Breast epithelium (tissue), 4 donors: Measurements from ENCODE around the gene KRTAP9-7. TPM values are rescaled to one million over a fixed set of nuclear protein-coding genes. Genes with fewer than 3 reads are reported as not detected.

Experiments
- DNase-seq, 2 donors: peaks; one replicate each; pipeline ENCODE4 v3.0.0-alpha.2; 2019; ENCODE audit warnings: low spot score in 2 of 2
- H3K27ac ChIP-seq, 2 donors: fragments of 200-600 bp; sonication (generic) in 1 of 2; one replicate each; pipeline ENCODE4 v1.5.1; 2016 to 2019; ENCODE audit warnings: mild to moderate bottlenecking in 1 of 2
- H3K27me3 ChIP-seq, 2 donors: fragments of 200-600 bp; sonication (generic) in 1 of 2; one replicate each; pipeline versions ENCODE4 v1.5.1 to v1.6.0; 2017 to 2019; ENCODE audit warnings: control low read depth in 1 of 2, mild to moderate bottlenecking in 1 of 2
- H3K36me3 ChIP-seq: fragments of 200-600 bp; one replicate; pipeline ENCODE4 v1.5.1; 2019
- H3K4me1 ChIP-seq, 2 donors: fragments of 200-600 bp; sonication (generic); one replicate each; pipeline ENCODE4 v1.5.1; 2016 to 2019; ENCODE audit warnings: control low read depth in 1 of 2
- H3K4me3 ChIP-seq, 3 donors: fragments of 200-600 bp; sonication (generic); 1 replicate in 2 of 3; 2 replicates in 1 of 3; pipeline ENCODE4 v1.5.1; 2016 to 2019; ENCODE audit warnings: mild to moderate bottlenecking in 3 of 3, moderate library complexity in 2 of 3
- H3K9me3 ChIP-seq, 2 donors: fragments of 200-600 bp; sonication (generic) in 1 of 2; one replicate each; pipeline ENCODE4 v1.5.1; 2016 to 2019; ENCODE audit warnings: control low read depth in 1 of 2
- POLR2A ChIP-seq: fragments of 450-650 bp; IDR thresholded peaks from one replicate; pipeline ENCODE4 v1.6.1; 2016; ENCODE audit warnings: antibody characterized with exemption, mild to moderate bottlenecking, moderate library complexity
- POLR2AphosphoS5 ChIP-seq, 3 donors: sonication (generic); formaldehyde crosslinking; IDR thresholded peaks; one replicate each; pipeline ENCODE4 v1.6.1; 2017; ENCODE audit warnings: antibody characterized with exemption in 3 of 3
- intact Hi-C: fragments of 100-400 bp; cut with DNase I; formaldehyde crosslinking; loops from one replicate; pipeline ENCODE4 v1.15.1; 2023; ENCODE audit warnings: low total_unique reads
- total RNA-seq, 3 donors: library from RNA; depleted of rRNA; stranded (reverse); fragments of >200 nt; gene quantifications; one replicate each; pipeline ENCODE4 v1.1.0, GENCODE V29; 2016
- TF ChIP-seq, protein P1 (sequence below), 3 donors: fragments of 450-650 bp; IDR thresholded peaks; one replicate each; pipeline ENCODE4 v1.5.1; 2016 to 2017; ENCODE audit warnings: antibody characterized with exemption in 3 of 3, mild to moderate bottlenecking in 3 of 3, moderate library complexity in 3 of 3

KRTAP9-7 gene
- total RNA-seq, 3 donors from 2014 or later = not detected

DNA sequence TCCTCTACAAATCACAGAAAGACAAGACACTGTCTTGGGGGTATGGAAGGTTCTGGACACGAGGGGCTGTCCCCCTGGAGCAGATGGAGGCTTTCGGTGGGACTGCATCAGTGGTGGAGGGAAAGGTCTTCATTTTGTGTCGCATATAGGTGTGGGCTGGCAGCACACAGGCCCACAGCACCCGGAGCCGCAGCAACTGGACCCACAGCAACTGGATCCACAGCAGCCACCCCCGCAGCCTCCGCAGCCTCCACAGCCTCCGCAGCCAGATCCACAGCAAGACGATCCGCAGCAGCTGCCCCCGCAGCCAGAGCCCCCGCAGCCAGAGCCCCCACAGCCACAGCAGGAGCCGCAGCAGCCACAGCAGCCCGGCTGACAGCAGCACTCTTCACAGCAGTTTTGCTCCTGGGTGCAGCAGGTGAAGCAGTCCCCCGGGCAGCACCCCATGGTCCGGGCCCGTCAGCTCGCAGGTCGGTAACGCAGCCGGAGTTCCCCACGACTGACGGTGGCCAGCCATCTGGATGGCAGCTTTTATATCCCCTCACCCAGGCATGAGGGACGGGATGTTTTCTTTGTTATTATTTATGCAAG, 39.8 kb downstream of the KRTAP9-7 start, which contains the start of gene KRTAP17-1:
KRTAP17-1 (minus strand) TSS at position 507 of the 591 bp plus-strand sequence; CDS start at position 447, 60 bp downstream.
- Histone ChIP-seq H3K4me3 (no peak within 1 kb of the TSS), H3K9me3 (peaks cover 0 to 7% of the 10 kb centered on the region in 2 donors), H3K4me1 (no peaks in the 10 kb centered on the region), H3K27me3 (no peaks in the 10 kb centered on the region), H3K36me3 (no peaks in the 10 kb centered on the region), H3K27ac (no peak within 1 kb of the TSS)
- DNase-seq = no peak
- intact Hi-C loops = no loop called here
- TF ChIP-seq, protein P1, sequence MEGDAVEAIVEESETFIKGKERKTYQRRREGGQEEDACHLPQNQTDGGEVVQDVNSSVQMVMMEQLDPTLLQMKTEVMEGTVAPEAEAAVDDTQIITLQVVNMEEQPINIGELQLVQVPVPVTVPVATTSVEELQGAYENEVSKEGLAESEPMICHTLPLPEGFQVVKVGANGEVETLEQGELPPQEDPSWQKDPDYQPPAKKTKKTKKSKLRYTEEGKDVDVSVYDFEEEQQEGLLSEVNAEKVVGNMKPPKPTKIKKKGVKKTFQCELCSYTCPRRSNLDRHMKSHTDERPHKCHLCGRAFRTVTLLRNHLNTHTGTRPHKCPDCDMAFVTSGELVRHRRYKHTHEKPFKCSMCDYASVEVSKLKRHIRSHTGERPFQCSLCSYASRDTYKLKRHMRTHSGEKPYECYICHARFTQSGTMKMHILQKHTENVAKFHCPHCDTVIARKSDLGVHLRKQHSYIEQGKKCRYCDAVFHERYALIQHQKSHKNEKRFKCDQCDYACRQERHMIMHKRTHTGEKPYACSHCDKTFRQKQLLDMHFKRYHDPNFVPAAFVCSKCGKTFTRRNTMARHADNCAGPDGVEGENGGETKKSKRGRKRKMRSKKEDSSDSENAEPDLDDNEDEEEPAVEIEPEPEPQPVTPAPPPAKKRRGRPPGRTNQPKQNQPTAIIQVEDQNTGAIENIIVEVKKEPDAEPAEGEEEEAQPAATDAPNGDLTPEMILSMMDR (IDR thresholded peaks at IDR 0.05) = no peak
- TF ChIP-seq POLR2AphosphoS5 (IDR thresholded peaks at IDR 0.05) = no peak
- no peak for TF ChIP-seq POLR2A

DNA sequence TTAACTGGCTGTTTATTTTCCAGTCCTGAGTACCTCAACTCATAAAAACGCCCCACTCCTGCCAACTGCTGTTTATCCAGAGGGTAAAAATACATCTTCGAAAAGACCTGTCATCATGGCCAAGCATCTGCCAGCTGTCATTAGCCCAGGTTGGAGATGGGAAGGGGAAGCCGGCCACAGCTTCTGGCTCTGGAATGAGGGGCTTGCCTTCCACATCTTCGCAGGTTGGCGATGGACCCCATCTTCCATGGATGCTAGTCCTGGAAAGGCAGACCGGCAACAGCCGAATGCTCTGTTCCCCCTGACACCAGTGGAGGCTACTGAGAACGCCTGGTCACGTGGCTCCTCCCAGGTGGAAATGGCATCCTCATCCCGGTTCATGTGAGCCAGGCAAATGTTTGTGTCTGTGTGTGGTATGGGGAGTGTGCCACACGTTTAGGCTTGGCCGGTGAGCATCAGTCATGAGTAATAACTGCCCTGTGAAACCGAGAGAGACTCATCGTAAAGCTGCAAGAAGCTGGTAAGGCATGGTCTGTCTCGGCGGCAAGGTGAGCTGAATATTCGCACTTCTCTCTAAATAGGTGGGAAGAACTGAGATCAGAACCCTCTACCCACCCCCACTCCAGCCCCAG, 40.4 kb downstream of the KRTAP9-7 start:
- no peak for DNase-seq
- Histone ChIP-seq H3K27me3 (no peaks in the 10 kb centered on the region), H3K36me3 (no peaks in the 10 kb centered on the region), H3K27ac (no peak overlapping the region), H3K4me1 (no peaks in the 10 kb centered on the region), H3K9me3 (peaks cover 0 to 13% of the 10 kb centered on the region in 2 donors), H3K4me3 (no peak overlapping the region)
- TF ChIP-seq POLR2AphosphoS5 (IDR thresholded peaks at IDR 0.05) (no peak), POLR2A (no peak)
- TF ChIP-seq, protein P1 (IDR thresholded peaks at IDR 0.05) = no peak
- intact Hi-C loops = no loop called here

DNA sequence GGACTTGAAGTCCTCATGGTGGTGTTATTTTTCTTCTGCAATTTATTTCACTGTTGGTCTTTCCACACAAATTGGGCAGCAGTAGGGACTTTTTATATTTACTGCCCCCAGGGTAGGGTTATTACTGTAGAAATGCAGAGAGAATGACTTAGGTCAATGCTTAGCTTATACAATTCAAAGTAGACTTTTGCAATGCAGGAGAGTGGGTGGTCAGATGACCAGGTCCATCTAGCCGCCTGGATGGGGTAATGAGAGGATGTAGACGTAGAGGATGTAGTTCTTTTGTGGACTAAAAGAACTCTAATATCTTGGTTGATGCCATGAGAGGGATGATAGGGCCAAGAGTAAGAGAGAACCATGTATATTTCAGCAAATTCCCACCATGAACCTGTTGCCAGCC, 42.7 kb downstream of the KRTAP9-7 start:
- Histone ChIP-seq H3K27ac (no peak overlapping the region), H3K36me3 (no peaks in the 10 kb centered on the region), H3K4me3 (no peak overlapping the region), H3K9me3 (peaks cover 0 to 13% of the 10 kb centered on the region in 2 donors), H3K4me1 (no peaks in the 10 kb centered on the region), H3K27me3 (no peaks in the 10 kb centered on the region)
- intact Hi-C loops = no loop called here
- DNase-seq = no peak
- TF ChIP-seq POLR2A = no peak
- no peak for TF ChIP-seq POLR2AphosphoS5 (IDR thresholded peaks at IDR 0.05)
- TF ChIP-seq, protein P1 (IDR thresholded peaks at IDR 0.05) = no peak

DNA sequence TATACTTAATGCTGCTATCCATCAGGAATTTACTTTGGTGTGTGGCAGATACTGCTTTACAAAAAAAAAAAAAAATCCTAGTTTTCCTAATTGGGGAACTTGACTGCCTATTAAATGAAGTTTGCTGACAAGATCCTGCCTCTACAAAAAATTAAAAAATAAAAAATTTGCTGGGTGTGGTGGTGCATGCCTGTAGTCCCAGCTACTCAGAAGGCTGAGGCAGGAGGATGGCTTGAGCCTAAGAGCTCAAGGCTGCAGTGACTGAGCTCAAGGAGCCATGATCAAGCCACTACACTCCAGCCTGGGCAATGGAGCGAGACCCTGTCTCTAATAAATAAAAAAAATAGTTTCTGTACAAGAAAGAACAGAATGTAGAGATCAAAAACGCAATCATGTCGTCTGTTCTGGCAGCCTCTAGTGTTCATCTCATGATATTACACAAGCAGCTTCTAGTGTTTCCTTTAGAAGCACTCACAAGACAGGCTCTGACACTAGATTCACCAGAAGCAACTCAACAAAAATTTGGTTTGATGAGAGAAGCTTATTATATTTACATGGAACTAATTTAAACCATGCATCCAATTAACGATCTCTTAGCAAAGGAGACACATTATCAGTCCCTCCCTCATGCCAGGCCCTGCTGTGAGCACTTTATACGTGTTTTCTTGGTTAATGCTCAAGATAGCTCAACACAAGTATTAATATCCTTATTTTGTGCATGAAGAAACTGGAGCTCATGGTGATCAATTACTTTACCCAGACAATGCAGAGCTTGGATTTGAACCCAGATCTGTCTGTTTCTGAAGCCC, 46.8 kb downstream of the KRTAP9-7 start:
- DNase-seq = no peak
- Histone ChIP-seq H3K27me3 (no peaks in the 10 kb centered on the region), H3K4me3 (no peak overlapping the region), H3K9me3 (peaks cover 0 to 13% of the 10 kb centered on the region in 2 donors), H3K36me3 (no peaks in the 10 kb centered on the region), H3K4me1 (no peaks in the 10 kb centered on the region), H3K27ac (peak overlapping the region in 1 of 2 donors; percentile 50)
- intact Hi-C loops = no loop called here
- TF ChIP-seq POLR2AphosphoS5 (IDR thresholded peaks at IDR 0.05) = no peak
- TF ChIP-seq, protein P1 (IDR thresholded peaks at IDR 0.05) = peak; percentile 72 to 90 (median 86)
